SK-N-SH (cell line): ENCODE results near the gene CHPF2. TPM values are rescaled to one million over a fixed set of nuclear protein-coding genes. Genes with fewer than 3 reads are reported as not detected.

Source experiments
- CTCF ChIA-PET: fragments of 300-600, 350-600 bp; formaldehyde crosslinking; extraction: SDS; loops from one replicate; lab custom pipeline; 2021; lab: Yijun Ruan, JAX
- POLR2A ChIA-PET: fragments of 350-600 bp; sonication (Branson Sonifier 250); formaldehyde crosslinking; extraction: SDS; loops from one replicate; lab custom pipeline; 2020; ENCODE audit warnings: antibody characterized with exemption, inconsistent platforms; lab: Yijun Ruan, JAX
- DNase-seq: peaks from one replicate; pipeline ENCODE4 v3.0.0; 2012
- H2AFZ ChIP-seq: fragments of 200-600 bp; sonication (generic); 2 replicates; pipeline ENCODE4 v1.8.1; 2016; ENCODE audit warnings: antibody characterized with exemption, mild to moderate bottlenecking, low read depth
- H3F3A ChIP-seq: fragments of 200-600 bp; sonication (generic); replicated peaks from 2 replicates; pipeline ENCODE3; 2016; ENCODE audit warnings: antibody characterized with exemption, mild to moderate bottlenecking; ENCODE audit not compliant: insufficient read depth
- H3K27ac ChIP-seq, 2 experiments: fragments of 200-500 bp in 1 of 2; fragments of 200-600 bp in 1 of 2; sonication (Bioruptor generic) in 1 of 2; sonication (generic), shearing (Covaris generic) in 1 of 2; 2 replicates each; pipeline versions ENCODE4 v1.5.1 to v1.6.1; 2014 to 2016; ENCODE audit warnings: low read depth in 2 of 2, inconsistent platforms in 1 of 2, low read length in 1 of 2, mild to moderate bottlenecking in 1 of 2, mixed read lengths in 1 of 2
- H3K27me3 ChIP-seq: fragments of 200-600 bp; sonication (generic), shearing (Covaris generic); 2 replicates; pipeline ENCODE4 v1.6.1; 2016; ENCODE audit warnings: mixed run types; ENCODE audit not compliant: insufficient read depth
- H3K36me3 ChIP-seq, 2 experiments: fragments of 200-500 bp in 1 of 2; fragments of 200-600 bp in 1 of 2; sonication (Bioruptor generic) in 1 of 2; sonication (generic) in 1 of 2; replicated peaks in 1 of 2; 2 replicates each; pipeline versions ENCODE3 to v1.5.1; 2014 to 2016; ENCODE audit warnings: low read length in 1 of 2, mild to moderate bottlenecking in 1 of 2; ENCODE audit not compliant: insufficient read depth in 2 of 2, control insufficient read depth in 1 of 2
- H3K4me1 ChIP-seq, 2 experiments: fragments of 200-500 bp in 1 of 2; fragments of 200-600 bp in 1 of 2; sonication (Bioruptor generic) in 1 of 2; sonication (generic), shearing (Covaris generic) in 1 of 2; 2 replicates each; pipeline versions ENCODE4 v1.5.1 to v1.6.1; 2014 to 2016; ENCODE audit warnings: low read depth in 1 of 2, low read length in 1 of 2, mixed run types in 1 of 2; ENCODE audit not compliant: insufficient read depth in 2 of 2, control insufficient read depth in 1 of 2
- H3K4me2 ChIP-seq: fragments of 200-600 bp; sonication (generic), shearing (Covaris generic); 2 replicates; pipeline ENCODE4 v1.6.1; 2017; ENCODE audit warnings: mixed run types
- H3K4me3 ChIP-seq, 2 experiments: fragments of 200-500 bp in 1 of 2; fragments of 200-600 bp in 1 of 2; sonication (Bioruptor generic) in 1 of 2; sonication (generic), shearing (Covaris generic) in 1 of 2; 2 replicates each; pipeline versions ENCODE4 v1.5.1 to v1.8.1; 2014 to 2016; ENCODE audit warnings: low read depth in 2 of 2, inconsistent platforms in 1 of 2, low read length in 1 of 2, mild to moderate bottlenecking in 1 of 2, mixed read lengths in 1 of 2, moderate library complexity in 1 of 2
- H3K79me2 ChIP-seq: fragments of 200-600 bp; sonication (generic); 2 replicates; pipeline ENCODE4 v1.8.1; 2017; ENCODE audit warnings: mild to moderate bottlenecking; ENCODE audit not compliant: insufficient read depth
- H3K9ac ChIP-seq: fragments of 200-600 bp; sonication (generic); 2 replicates; pipeline ENCODE4 v1.6.1; 2017; ENCODE audit warnings: mixed run types
- H3K9me2 ChIP-seq: fragments of 200-600 bp; sonication (generic); 2 replicates; pipeline ENCODE4 v1.6.1; 2017; ENCODE audit warnings: mixed run types
- H3K9me3 ChIP-seq: fragments of 200-600 bp; sonication (generic); 2 replicates; pipeline ENCODE4 v1.6.1; 2017; ENCODE audit warnings: mixed run types, mild to moderate bottlenecking, moderate library complexity
- H4K20me1 ChIP-seq: fragments of 200-600 bp; sonication (generic); 2 replicates; pipeline ENCODE4 v1.6.1; 2017; ENCODE audit warnings: mild to moderate bottlenecking, mixed run types; ENCODE audit not compliant: insufficient read depth
- CHD2 ChIP-seq: fragments of 150-350 bp; IDR thresholded peaks from 2 replicates; pipeline ENCODE4 v1.6.1; 2018; ENCODE audit warnings: low read length; ENCODE audit not compliant: partially characterized antibody
- ELF1 ChIP-seq: IDR thresholded peaks from 2 replicates; pipeline ENCODE4 v1.4.0; 2012
- FOXJ3 ChIP-seq: sonication (generic); formaldehyde crosslinking; IDR thresholded peaks from 2 replicates; pipeline ENCODE4 v1.5.1; 2020; ENCODE audit warnings: mild to moderate bottlenecking, missing genetic modification reagents
- FOXM1 ChIP-seq: IDR thresholded peaks from 2 replicates; pipeline ENCODE4 v1.4.0; 2012; ENCODE audit warnings: low read depth, mild to moderate bottlenecking
- JUND ChIP-seq: IDR thresholded peaks from 2 replicates; pipeline ENCODE4 v1.4.0; 2012
- MXI1 ChIP-seq: IDR thresholded peaks from 2 replicates; pipeline ENCODE4 v1.6.1; 2012; ENCODE audit warnings: mild to moderate bottlenecking, low read depth, low read length, improper control_type of control experiment
- RCOR1 ChIP-seq: fragments of 150-350 bp; IDR thresholded peaks from 2 replicates; pipeline ENCODE4 v1.6.1; 2017; ENCODE audit warnings: antibody characterized with exemption, low read length
- RXRA ChIP-seq: IDR thresholded peaks from 2 replicates; pipeline ENCODE4 v1.4.0; 2012; ENCODE audit warnings: low read depth, mild to moderate bottlenecking, borderline replicate concordance
- SIN3A ChIP-seq: IDR thresholded peaks from 2 replicates; pipeline ENCODE4 v1.6.1; 2012; ENCODE audit warnings: low read depth, mild to moderate bottlenecking, low read length, moderate library complexity, borderline replicate concordance
- TAF1 ChIP-seq: IDR thresholded peaks from 2 replicates; pipeline ENCODE4 v1.6.1; 2012; ENCODE audit warnings: low read depth, mild to moderate bottlenecking, low read length, moderate library complexity, borderline replicate concordance
- TCF12 ChIP-seq: IDR thresholded peaks from 2 replicates; pipeline ENCODE4 v1.4.0; 2012
- TEAD4 ChIP-seq: IDR thresholded peaks from 2 replicates; pipeline ENCODE4 v1.4.0; 2012; ENCODE audit warnings: mild to moderate bottlenecking, borderline replicate concordance; ENCODE audit not compliant: insufficient read depth
- YY1 ChIP-seq: IDR thresholded peaks from 2 replicates; pipeline ENCODE4 v1.4.0; 2012; ENCODE audit warnings: low read depth, mild to moderate bottlenecking
- WGBS: methylation state at CpG from one replicate; pipeline ENCODE4 v1.1.6; 2017; ENCODE audit warnings: low lambda C conversion rate; 5-methylcytosine and 5-hydroxymethylcytosine counted together
- polyA plus RNA-seq, 3 experiments: library from polyadenylated mRNA; depleted of rRNA; stranded (reverse); fragments of >200 nt; gene quantifications; 2 replicates each; pipeline ENCODE4 v1.2.3, GENCODE V29; 2012
- TF ChIP-seq, protein P1 (sequence below): IDR thresholded peaks from 2 replicates; pipeline ENCODE4; 2012
- TF ChIP-seq, protein P2 (sequence below): IDR thresholded peaks from 2 replicates; pipeline ENCODE4 v1.4.0; 2012; ENCODE audit warnings: low read depth, borderline replicate concordance
- TF ChIP-seq, protein P3 (sequence below): fragments of 150-350 bp; IDR thresholded peaks from 2 replicates; pipeline ENCODE4 v1.6.1; 2016; ENCODE audit warnings: mild to moderate bottlenecking, low read depth, low read length
- TF ChIP-seq, protein P4 (sequence below): IDR thresholded peaks from 2 replicates; pipeline ENCODE4 v1.4.0; 2012; ENCODE audit warnings: low read depth
- TF ChIP-seq, protein P5 (sequence below): fragments of 150-350 bp; IDR thresholded peaks from 2 replicates; pipeline ENCODE4 v1.6.1; 2017; ENCODE audit warnings: antibody characterized with exemption, low read length, low read depth, borderline replicate concordance
- TF ChIP-seq, protein P6 (sequence below): fragments of 200-600 bp; sonication (generic); IDR thresholded peaks from 2 replicates; pipeline ENCODE4 v1.6.1; 2017; ENCODE audit warnings: antibody characterized with exemption, mild to moderate bottlenecking, moderate library complexity

Gene CHPF2
- polyA plus RNA-seq, 1 of the 3 experiments (the other 2 are of a cell fraction): 68.6 TPM

DNA sequence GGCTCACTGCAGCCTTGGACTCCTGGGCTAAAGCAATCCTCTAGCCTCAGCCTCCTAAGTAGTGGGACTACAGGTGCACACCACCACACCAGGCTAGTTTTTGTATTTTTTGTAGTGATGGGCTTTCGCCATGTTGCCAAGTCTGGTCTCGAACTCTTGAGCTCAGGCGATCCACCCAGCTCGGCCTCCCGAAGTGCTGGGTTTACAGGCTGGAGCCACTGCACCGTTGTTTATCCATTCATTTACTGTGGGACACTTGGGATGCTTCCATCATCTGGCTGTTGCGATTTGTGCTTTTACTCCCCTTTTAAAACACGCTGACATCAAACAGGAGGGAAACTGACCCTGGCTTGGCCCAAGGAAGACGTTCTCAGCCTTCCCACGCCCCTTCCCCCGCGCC lies 46.7 kb downstream of the CHPF2 start:
- Histone ChIP-seq H3K4me2 (no peak overlapping the region), H3K9me2 (no peaks in the 10 kb centered on the region), H4K20me1 (no peaks in the 10 kb centered on the region), H3K36me3 (no peaks in the 10 kb centered on the region), H3K9ac (no peak overlapping the region), H3K9me3 (no peaks in the 10 kb centered on the region), H3K27me3 (peaks cover 9% of the 10 kb centered on the region; the same call in 1 of the 2 replicates), H3K79me2 (no peaks in the 10 kb centered on the region), H3K4me3 (no peak overlapping the region), H2AFZ (no peak overlapping the region), H3K4me1 (peaks cover 0 to 12% of the 10 kb centered on the region in 2 experiments; a peak in 1 of 4 replicates), H3F3A (no peaks in the 10 kb centered on the region), H3K27ac (no peak overlapping the region)
- TF ChIP-seq, protein P1, sequence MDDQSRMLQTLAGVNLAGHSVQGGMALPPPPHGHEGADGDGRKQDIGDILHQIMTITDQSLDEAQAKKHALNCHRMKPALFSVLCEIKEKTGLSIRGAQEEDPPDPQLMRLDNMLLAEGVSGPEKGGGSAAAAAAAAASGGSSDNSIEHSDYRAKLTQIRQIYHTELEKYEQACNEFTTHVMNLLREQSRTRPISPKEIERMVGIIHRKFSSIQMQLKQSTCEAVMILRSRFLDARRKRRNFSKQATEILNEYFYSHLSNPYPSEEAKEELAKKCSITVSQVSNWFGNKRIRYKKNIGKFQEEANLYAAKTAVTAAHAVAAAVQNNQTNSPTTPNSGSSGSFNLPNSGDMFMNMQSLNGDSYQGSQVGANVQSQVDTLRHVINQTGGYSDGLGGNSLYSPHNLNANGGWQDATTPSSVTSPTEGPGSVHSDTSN: no peak
- TF ChIP-seq TCF12 (no peak), RXRA (no peak), FOXJ3 (CRISPR knock-in tag) (no peak), CHD2 (no peak), ELF1 (no peak), TEAD4 (no peak)
- TF ChIP-seq, protein P2, sequence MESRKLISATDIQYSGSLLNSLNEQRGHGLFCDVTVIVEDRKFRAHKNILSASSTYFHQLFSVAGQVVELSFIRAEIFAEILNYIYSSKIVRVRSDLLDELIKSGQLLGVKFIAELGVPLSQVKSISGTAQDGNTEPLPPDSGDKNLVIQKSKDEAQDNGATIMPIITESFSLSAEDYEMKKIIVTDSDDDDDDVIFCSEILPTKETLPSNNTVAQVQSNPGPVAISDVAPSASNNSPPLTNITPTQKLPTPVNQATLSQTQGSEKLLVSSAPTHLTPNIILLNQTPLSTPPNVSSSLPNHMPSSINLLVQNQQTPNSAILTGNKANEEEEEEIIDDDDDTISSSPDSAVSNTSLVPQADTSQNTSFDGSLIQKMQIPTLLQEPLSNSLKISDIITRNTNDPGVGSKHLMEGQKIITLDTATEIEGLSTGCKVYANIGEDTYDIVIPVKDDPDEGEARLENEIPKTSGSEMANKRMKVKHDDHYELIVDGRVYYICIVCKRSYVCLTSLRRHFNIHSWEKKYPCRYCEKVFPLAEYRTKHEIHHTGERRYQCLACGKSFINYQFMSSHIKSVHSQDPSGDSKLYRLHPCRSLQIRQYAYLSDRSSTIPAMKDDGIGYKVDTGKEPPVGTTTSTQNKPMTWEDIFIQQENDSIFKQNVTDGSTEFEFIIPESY: no peak
- TF ChIP-seq, protein P3, sequence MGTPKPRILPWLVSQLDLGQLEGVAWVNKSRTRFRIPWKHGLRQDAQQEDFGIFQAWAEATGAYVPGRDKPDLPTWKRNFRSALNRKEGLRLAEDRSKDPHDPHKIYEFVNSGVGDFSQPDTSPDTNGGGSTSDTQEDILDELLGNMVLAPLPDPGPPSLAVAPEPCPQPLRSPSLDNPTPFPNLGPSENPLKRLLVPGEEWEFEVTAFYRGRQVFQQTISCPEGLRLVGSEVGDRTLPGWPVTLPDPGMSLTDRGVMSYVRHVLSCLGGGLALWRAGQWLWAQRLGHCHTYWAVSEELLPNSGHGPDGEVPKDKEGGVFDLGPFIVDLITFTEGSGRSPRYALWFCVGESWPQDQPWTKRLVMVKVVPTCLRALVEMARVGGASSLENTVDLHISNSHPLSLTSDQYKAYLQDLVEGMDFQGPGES: no peak
- WGBS: 93% methylated on average over 12 of the region's 12 CpGs
- DNase-seq: no peak
- ChIA-PET CTCF (interaction anchor here (1.0 to 3.1 kb wide), 2 partner anchors 24 to 28 kb away, joined by 3 to 9 read pairs; no protein-coding TSS in a partner anchor), POLR2A (no interaction called here)

DNA sequence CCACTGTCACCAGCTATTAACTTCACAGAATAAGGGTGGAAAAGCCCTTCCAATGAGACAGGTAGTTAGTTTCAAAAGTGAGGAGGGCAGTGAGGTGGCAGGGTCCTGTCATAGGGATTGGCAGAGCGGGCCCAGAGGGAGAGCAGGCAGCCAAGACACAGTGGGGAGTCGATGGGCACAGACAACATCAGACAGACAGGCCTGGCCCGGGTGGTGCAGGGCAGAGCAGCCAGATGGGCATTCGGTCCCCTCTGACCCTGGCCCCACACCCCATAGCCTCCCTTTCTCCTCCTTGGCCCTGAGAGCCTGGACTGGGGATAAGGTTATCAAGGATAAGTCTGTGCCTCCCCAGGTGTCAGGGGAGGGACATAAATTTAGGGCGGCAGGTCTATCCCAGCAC lies 47.6 kb downstream of the CHPF2 start:
- TF ChIP-seq TAF1 (no peak), RXRA (no peak), FOXM1 (no peak), JUND (no peak), YY1 (no peak), SIN3A (no peak), FOXJ3 (CRISPR knock-in tag) (no peak), MXI1 (no peak), RCOR1 (no peak)
- TF ChIP-seq, protein P4, sequence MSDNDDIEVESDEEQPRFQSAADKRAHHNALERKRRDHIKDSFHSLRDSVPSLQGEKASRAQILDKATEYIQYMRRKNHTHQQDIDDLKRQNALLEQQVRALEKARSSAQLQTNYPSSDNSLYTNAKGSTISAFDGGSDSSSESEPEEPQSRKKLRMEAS: no peak
- TF ChIP-seq, protein P3: no peak
- TF ChIP-seq, protein P5, sequence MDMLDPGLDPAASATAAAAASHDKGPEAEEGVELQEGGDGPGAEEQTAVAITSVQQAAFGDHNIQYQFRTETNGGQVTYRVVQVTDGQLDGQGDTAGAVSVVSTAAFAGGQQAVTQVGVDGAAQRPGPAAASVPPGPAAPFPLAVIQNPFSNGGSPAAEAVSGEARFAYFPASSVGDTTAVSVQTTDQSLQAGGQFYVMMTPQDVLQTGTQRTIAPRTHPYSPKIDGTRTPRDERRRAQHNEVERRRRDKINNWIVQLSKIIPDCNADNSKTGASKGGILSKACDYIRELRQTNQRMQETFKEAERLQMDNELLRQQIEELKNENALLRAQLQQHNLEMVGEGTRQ: no peak
- TF ChIP-seq, protein P6, sequence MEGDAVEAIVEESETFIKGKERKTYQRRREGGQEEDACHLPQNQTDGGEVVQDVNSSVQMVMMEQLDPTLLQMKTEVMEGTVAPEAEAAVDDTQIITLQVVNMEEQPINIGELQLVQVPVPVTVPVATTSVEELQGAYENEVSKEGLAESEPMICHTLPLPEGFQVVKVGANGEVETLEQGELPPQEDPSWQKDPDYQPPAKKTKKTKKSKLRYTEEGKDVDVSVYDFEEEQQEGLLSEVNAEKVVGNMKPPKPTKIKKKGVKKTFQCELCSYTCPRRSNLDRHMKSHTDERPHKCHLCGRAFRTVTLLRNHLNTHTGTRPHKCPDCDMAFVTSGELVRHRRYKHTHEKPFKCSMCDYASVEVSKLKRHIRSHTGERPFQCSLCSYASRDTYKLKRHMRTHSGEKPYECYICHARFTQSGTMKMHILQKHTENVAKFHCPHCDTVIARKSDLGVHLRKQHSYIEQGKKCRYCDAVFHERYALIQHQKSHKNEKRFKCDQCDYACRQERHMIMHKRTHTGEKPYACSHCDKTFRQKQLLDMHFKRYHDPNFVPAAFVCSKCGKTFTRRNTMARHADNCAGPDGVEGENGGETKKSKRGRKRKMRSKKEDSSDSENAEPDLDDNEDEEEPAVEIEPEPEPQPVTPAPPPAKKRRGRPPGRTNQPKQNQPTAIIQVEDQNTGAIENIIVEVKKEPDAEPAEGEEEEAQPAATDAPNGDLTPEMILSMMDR: no peak
- Histone ChIP-seq H3F3A (no peaks in the 10 kb centered on the region), H3K4me3 (no peak overlapping the region), H3K9me2 (no peaks in the 10 kb centered on the region), H3K9ac (no peak overlapping the region), H3K79me2 (no peaks in the 10 kb centered on the region), H3K27me3 (peaks cover 14% of the 10 kb centered on the region; the same call in 1 of the 2 replicates), H4K20me1 (no peaks in the 10 kb centered on the region), H3K27ac (no peak overlapping the region), H2AFZ (no peak overlapping the region), H3K4me1 (peaks cover 0 to 12% of the 10 kb centered on the region in 2 experiments; a peak in 1 of 4 replicates), H3K4me2 (no peak overlapping the region), H3K9me3 (no peaks in the 10 kb centered on the region), H3K36me3 (no peaks in the 10 kb centered on the region)
- DNase-seq: no peak
- POLR2A ChIA-PET: no interaction called here
- CTCF ChIA-PET: interaction anchor here (1.0 to 2.8 kb wide), 5 partner anchors 18 to 36 kb away, joined by 3 to 11 read pairs (median 3); no protein-coding TSS in a partner anchor
- 36% methylated on average over 1 of the region's 5 CpGs for WGBS
